Peyer's patch (tissue), 4 donors: ENCODE results near the gene KLHL40.

Experiments used
- POLR2A ChIP-seq, 2 donors: fragments of 450-650 bp; IDR thresholded peaks; one replicate each; pipeline ENCODE4 v1.5.1; 2017; ENCODE audit warnings: antibody characterized with exemption in 2 of 2, mild to moderate bottlenecking in 2 of 2, moderate library complexity in 2 of 2
- TF ChIP-seq, protein P1 (sequence below), 6 experiments: fragments of 450-650 bp in 4 of 6; fragments of 200-600 bp in 2 of 6; sonication (generic) in 1 of 6; IDR thresholded peaks; one replicate each; pipeline ENCODE4 v1.5.1; 2017 to 2019; ENCODE audit warnings: antibody characterized with exemption in 6 of 6, mild to moderate bottlenecking in 3 of 6, moderate library complexity in 1 of 6

DNA sequence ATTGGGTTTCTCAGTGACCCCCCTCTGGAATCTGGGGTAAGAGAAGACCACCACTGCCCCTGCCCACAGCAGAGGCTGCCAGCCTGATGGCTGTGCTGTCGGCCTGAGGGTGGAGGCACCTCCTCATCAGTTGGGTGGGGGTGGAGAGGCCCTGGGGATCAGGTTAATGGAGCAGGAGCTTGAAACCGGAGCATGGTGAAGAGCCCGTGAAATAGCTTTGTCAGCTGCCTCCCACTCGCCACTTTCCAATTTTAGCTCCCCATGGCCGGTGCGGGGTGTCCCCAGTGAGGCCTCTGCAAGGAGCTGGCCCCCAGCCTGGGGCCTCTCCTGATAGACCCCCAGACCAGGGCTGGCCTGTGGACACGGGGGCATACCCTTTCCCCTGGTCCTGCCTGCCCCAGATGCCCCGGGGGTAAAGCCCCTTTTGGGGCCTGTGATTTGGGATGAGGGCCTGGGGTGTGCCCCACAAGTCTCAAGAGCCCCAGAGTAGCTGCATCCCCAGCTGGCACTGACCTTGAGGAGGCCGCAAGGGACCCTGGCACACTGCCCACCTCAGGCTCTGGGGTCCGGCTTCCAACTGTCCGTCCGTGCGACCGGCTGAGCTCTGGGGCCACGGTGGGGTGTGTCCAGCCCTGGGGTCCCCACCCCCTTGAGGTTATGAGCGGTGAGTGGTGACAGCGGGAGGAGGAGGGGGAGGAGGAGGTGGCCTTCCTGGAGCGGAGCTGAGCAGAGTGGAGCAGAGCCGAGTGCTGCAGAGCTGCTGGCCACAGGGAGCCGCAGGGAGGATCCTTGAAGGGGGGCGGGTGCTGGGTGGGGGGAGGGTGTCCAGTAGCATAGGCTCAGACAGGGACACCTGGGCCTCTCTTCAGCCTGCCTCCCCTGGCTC is 17.0 kb downstream of the KLHL40 start, which contains the start of gene HHATL:
- TF ChIP-seq, protein P1, sequence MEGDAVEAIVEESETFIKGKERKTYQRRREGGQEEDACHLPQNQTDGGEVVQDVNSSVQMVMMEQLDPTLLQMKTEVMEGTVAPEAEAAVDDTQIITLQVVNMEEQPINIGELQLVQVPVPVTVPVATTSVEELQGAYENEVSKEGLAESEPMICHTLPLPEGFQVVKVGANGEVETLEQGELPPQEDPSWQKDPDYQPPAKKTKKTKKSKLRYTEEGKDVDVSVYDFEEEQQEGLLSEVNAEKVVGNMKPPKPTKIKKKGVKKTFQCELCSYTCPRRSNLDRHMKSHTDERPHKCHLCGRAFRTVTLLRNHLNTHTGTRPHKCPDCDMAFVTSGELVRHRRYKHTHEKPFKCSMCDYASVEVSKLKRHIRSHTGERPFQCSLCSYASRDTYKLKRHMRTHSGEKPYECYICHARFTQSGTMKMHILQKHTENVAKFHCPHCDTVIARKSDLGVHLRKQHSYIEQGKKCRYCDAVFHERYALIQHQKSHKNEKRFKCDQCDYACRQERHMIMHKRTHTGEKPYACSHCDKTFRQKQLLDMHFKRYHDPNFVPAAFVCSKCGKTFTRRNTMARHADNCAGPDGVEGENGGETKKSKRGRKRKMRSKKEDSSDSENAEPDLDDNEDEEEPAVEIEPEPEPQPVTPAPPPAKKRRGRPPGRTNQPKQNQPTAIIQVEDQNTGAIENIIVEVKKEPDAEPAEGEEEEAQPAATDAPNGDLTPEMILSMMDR (IDR thresholded peaks at IDR 0.05): no peak
- TF ChIP-seq POLR2A (IDR thresholded peaks at IDR 0.05): no peak
